GM12875 (cell line): ENCODE measurements around the gene ST3GAL3.

Experiments used
- H3K4me3 ChIP-seq: one replicate; pipeline ENCODE4 v1.5.1; 2011; ENCODE audit warnings: low read depth, low read length, control low read depth
- CTCF ChIP-seq: IDR thresholded peaks from 2 replicates; pipeline ENCODE4 v1.5.1; 2011; ENCODE audit warnings: low read depth, mild to moderate bottlenecking, control low read depth, inconsistent platforms, low read length, moderate library complexity, borderline replicate concordance; ENCODE audit not compliant: insufficient read depth

The ST3GAL3 gene

GRCh38 chr1:43857163-43857562 is 149.8 kb downstream of the ST3GAL3 start:
- H3K4me3 ChIP-seq = no peak overlapping the region
- no peak for TF ChIP-seq CTCF

GRCh38 chr1:43858324-43858723 is 151.0 kb downstream of the ST3GAL3 start:
- no peak overlapping the region for H3K4me3 ChIP-seq
- no peak for TF ChIP-seq CTCF

GRCh38 chr1:43861337-43861736 is 154.0 kb downstream of the ST3GAL3 start:
- no peak overlapping the region for H3K4me3 ChIP-seq
- no peak for TF ChIP-seq CTCF

- H3K4me3 ChIP-seq = no peak overlapping the region
- no peak for TF ChIP-seq CTCF
Observed at GRCh38 chr1:43861988-43862735, 154.8 kb downstream of the ST3GAL3 start.

- TF ChIP-seq CTCF = no peak
- no peak overlapping the region for H3K4me3 ChIP-seq
Observed at GRCh38 chr1:43864111-43865045, 157.0 kb downstream of the ST3GAL3 start.

- TF ChIP-seq CTCF = no peak
- H3K4me3 ChIP-seq = no peak overlapping the region
Observed at GRCh38 chr1:43866201-43866600, 158.9 kb downstream of the ST3GAL3 start.
